Measurements from ENCODE around the gene WDR36. TPM values are rescaled to one million over a fixed set of nuclear protein-coding genes. Genes with fewer than 3 reads are reported as not detected.
"Not testable (repeated sequence)": the region's sequence is repeated elsewhere in the genome, so short reads cannot be mapped to it uniquely, and the experiment has no call there.

The WDR36 gene
- total RNA-seq, 1 donor from 2014 or later = 23.5 TPM

DNA sequence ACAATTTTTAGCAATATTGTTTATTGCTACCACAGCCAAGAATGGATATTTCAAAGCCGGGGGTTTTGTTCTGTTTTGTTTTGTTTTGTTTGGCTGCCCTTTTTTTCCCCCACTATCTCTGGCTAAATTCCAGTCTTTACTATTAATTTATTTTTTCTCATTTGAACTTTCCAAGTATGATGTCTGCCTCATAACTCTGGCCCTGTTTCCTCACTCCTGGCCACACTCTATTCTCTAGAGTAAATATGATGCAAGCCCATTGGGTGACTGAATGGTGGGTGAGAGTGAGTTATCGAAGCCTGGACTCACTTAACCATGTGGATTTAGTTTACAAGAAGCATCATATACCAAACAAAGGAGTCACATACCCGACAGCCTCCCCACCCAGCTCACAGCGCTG lies 41.9 kb downstream of the WDR36 start:
- Mint-ChIP-seq H3K27me3 (ENCODE audit: unreplicated experiment) (no peaks in the 10 kb centered on the region), H3K9me3 (ENCODE audit: unreplicated experiment) (no peaks in the 10 kb centered on the region), H3K4me3 (ENCODE audit: unreplicated experiment) (no peak overlapping the region), H3K27ac (ENCODE audit: unreplicated experiment) (no peak overlapping the region), H3K36me3 (ENCODE audit: unreplicated experiment) (no peaks in the 10 kb centered on the region), H3K4me1 (ENCODE audit: unreplicated experiment) (no peaks in the 10 kb centered on the region)
- no peak for DNase-seq (ENCODE audit: extremely low spot score, unreplicated experiment)
- TF ChIP-seq, protein P1, sequence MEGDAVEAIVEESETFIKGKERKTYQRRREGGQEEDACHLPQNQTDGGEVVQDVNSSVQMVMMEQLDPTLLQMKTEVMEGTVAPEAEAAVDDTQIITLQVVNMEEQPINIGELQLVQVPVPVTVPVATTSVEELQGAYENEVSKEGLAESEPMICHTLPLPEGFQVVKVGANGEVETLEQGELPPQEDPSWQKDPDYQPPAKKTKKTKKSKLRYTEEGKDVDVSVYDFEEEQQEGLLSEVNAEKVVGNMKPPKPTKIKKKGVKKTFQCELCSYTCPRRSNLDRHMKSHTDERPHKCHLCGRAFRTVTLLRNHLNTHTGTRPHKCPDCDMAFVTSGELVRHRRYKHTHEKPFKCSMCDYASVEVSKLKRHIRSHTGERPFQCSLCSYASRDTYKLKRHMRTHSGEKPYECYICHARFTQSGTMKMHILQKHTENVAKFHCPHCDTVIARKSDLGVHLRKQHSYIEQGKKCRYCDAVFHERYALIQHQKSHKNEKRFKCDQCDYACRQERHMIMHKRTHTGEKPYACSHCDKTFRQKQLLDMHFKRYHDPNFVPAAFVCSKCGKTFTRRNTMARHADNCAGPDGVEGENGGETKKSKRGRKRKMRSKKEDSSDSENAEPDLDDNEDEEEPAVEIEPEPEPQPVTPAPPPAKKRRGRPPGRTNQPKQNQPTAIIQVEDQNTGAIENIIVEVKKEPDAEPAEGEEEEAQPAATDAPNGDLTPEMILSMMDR (IDR thresholded peaks at IDR 0.05) = no peak

DNA sequence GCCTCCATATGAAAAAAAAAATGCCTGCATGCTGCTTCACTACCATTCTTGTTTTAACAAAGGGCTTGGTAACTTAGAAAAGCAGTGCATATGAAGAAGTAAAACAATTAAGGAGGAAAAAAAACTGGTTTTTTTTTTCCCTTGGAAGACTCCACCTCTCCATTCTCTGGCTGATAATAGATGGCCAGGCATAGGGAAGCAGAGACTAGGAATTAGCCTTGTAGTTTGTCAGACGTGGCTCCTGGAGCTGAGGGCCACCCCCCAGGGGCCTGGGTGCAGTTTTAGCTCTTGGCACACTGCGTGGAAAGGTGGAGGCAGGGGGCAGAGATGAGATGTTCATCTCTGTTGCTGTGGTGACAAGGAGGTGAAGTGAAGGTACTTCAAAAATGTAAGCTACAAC lies 42.7 kb downstream of the WDR36 start:
- Mint-ChIP-seq H3K4me1 (ENCODE audit: unreplicated experiment) (no peaks in the 10 kb centered on the region), H3K36me3 (ENCODE audit: unreplicated experiment) (no peaks in the 10 kb centered on the region), H3K27me3 (ENCODE audit: unreplicated experiment) (no peaks in the 10 kb centered on the region), H3K4me3 (ENCODE audit: unreplicated experiment) (no peak overlapping the region), H3K9me3 (ENCODE audit: unreplicated experiment) (no peaks in the 10 kb centered on the region), H3K27ac (ENCODE audit: unreplicated experiment) (no peak overlapping the region)
- TF ChIP-seq, protein P1 (IDR thresholded peaks at IDR 0.05) = no peak
- no peak for DNase-seq (ENCODE audit: extremely low spot score, unreplicated experiment)

DNA sequence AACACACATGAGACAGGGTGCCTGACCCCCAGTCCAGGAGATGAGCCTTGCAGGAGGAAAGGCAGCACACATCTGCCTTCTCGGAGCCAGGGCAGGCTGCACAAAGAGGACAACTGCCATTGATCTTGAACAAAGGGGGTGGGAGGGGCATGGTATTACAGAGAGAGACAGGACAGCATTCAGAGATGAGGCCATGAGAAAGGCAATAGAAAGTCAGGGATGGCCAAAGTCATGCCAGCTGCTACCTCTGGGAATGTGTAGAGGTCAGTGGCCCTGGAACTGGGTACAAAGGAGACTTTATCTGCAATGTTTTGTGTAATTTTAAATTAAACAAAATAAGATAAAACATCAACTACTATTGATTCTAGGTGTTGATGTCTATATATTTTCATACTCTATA lies 43.2 kb downstream of the WDR36 start:
- Mint-ChIP-seq H3K9me3 (ENCODE audit: unreplicated experiment) (no peaks in the 10 kb centered on the region), H3K36me3 (ENCODE audit: unreplicated experiment) (no peaks in the 10 kb centered on the region), H3K27ac (ENCODE audit: unreplicated experiment) (no peak overlapping the region), H3K4me1 (ENCODE audit: unreplicated experiment) (no peaks in the 10 kb centered on the region), H3K4me3 (ENCODE audit: unreplicated experiment) (no peak overlapping the region), H3K27me3 (ENCODE audit: unreplicated experiment) (no peaks in the 10 kb centered on the region)
- TF ChIP-seq, protein P1 (IDR thresholded peaks at IDR 0.05) = no peak
- no peak for DNase-seq (ENCODE audit: extremely low spot score, unreplicated experiment)

DNA sequence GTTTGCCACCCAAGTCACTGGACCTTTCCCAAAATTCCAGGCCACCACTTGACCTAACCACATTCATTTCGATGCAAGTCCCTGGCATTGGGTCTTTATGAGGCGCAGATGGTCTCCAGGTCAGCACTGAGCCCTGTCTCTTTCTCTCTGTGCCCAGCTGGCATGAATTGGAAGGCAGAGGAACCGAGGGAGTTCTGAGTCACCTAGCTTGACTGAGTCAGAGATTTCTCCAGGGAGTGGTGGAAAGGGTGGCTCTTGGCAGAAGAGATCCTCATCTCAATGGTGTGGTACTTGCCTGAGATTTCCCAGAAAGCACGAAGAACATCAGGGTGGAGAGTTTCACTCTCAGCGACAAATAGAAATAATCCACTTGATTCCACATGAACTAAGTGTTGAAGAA lies 43.8 kb downstream of the WDR36 start:
- Mint-ChIP-seq H3K36me3 (ENCODE audit: unreplicated experiment) (no peaks in the 10 kb centered on the region), H3K4me1 (ENCODE audit: unreplicated experiment) (no peaks in the 10 kb centered on the region), H3K4me3 (ENCODE audit: unreplicated experiment) (no peak overlapping the region), H3K27ac (ENCODE audit: unreplicated experiment) (no peak overlapping the region), H3K9me3 (ENCODE audit: unreplicated experiment) (peaks cover 3% of the 10 kb centered on the region), H3K27me3 (ENCODE audit: unreplicated experiment) (peaks cover 5% of the 10 kb centered on the region)
- TF ChIP-seq, protein P1 (IDR thresholded peaks at IDR 0.05) = no peak
- DNase-seq (ENCODE audit: extremely low spot score, unreplicated experiment) = no peak

DNA sequence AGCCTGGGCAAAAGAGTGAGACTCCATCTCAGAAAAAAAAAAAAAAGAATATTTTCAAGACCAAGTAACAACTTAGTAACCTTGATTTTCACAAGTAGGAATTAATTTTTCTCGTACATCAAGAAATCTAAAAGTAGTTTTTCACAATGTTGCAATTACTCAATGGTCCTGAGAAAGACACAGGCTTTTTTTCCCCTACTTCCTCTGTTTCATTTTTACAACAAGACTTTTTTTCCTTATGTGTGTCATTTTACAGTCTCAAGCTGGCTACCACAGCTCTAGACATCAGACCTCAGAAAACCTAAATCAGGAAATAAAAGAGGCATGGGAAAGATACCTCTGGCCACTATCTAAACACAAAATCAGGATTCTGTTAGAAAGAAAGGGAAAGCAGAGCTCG lies 45.9 kb downstream of the WDR36 start:
- H3K9me3 Mint-ChIP-seq (ENCODE audit: unreplicated experiment) = peaks cover 9% of the 10 kb centered on the region
- peaks cover 12% of the 10 kb centered on the region for H3K27me3 Mint-ChIP-seq (ENCODE audit: unreplicated experiment)
- TF ChIP-seq, protein P1 (IDR thresholded peaks at IDR 0.05) = no peak
- no peaks in the 10 kb centered on the region for H3K4me1 Mint-ChIP-seq (ENCODE audit: unreplicated experiment)
- no peak overlapping the region for H3K4me3 Mint-ChIP-seq (ENCODE audit: unreplicated experiment)
- H3K27ac Mint-ChIP-seq (ENCODE audit: unreplicated experiment) = no peak overlapping the region
- DNase-seq (ENCODE audit: extremely low spot score, unreplicated experiment) = no peak
- H3K36me3 Mint-ChIP-seq (ENCODE audit: unreplicated experiment) = no peaks in the 10 kb centered on the region

DNA sequence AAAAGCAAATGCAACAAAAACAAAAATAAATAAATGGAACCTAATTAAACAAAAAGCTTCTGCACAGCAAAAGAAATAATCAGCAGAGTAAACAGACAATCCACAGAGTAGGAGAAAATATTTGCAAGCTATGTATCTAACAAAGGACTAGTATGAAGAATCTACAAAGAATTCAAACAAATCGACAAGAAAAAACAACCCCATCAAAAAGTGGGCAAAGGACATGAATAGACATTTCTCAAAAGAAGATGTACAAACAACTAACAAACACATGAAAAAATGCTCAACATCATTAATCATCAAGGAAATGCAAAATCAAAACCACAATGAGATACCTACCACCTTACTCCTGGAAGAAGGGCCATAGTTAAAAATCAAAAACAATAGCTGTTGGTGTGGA lies 49.3 kb downstream of the WDR36 start:
- not testable (repeated sequence) for H3K27ac Mint-ChIP-seq (ENCODE audit: unreplicated experiment); DNase-seq (ENCODE audit: extremely low spot score, unreplicated experiment); H3K9me3 Mint-ChIP-seq (ENCODE audit: unreplicated experiment); H3K4me3 Mint-ChIP-seq (ENCODE audit: unreplicated experiment); H3K4me1 Mint-ChIP-seq (ENCODE audit: unreplicated experiment); H3K36me3 Mint-ChIP-seq (ENCODE audit: unreplicated experiment)
- peaks cover 25% of the 10 kb centered on the region for H3K27me3 Mint-ChIP-seq (ENCODE audit: unreplicated experiment)

Data from osteocyte (in vitro differentiated cells).